Heart left ventricle (tissue), 13 donors: Measurements from ENCODE around the gene TASP1.

Source experiments
- POLR2A ChIP-seq, 2 donors: fragments of 450-650 bp; IDR thresholded peaks; one replicate each; pipeline ENCODE4 v1.6.1; 2017; ENCODE audit warnings: antibody characterized with exemption in 2 of 2, mild to moderate bottlenecking in 2 of 2, moderate library complexity in 2 of 2
- TF ChIP-seq, protein P1 (sequence below), 12 donors: fragments of 200-600 bp; sonication (generic) in 4 of 12; IDR thresholded peaks; one replicate each; pipeline versions ENCODE4 v1.5.0 to v1.8.0; 2018 to 2022; ENCODE audit warnings: antibody characterized with exemption in 12 of 12, mild to moderate bottlenecking in 5 of 12
- donor health status: ischemic (EF 13 %, LVEDD 7.1; RV severe dilation, severe dysfunction).
- donor health status: DM: no; HTN: yes; CAD: no.
- donor health status: DM: no; HTN: no; CAD: no.
- donor health status: ischemic (EF 25% LVEDD 6.9; RV normal size, moderate dysfunction).
- donor health status: ischemic (EF 25% LVEDD 5.7; RV mildly dilated, moderate dysfunction).
- donor health status: ischemic (EF 35%, LVEDD 5.7; RV mildly dilated, moderate dysfunction).
- donor health status: nonischemic (EF 11% LVEDD 7.7; RV severe dilation, severe dysfunction).
- donor health status: DM: yes; HTN: yes; CAD: no.
- donor health status: PGD.
- donor health status: ischemic (EF 29% LVEDD 5.4; RV normal size, mild dysfunction).
- donor health status: nonischemic (EF 23%, LVEDD 6.1; RV moderate dilation, normal function).

DNA sequence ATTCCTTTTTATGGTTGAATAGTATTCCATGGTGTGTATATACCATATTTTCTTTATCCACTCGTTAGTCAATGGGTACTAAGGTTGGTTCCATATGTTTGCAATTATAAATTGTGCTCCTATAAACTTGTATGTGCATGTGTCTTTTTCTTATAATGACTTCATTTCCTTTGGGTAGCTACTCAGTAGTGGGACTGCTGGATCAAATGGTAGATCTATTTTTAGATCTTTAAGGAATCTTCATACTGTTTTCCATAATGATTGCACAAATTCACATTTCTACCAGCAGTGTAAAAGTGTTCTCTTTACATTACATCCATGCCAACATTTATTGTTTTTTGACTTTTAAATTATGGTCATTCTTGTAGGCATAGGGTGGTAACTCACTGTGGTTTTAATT lies 164.3 kb downstream of the TASP1 start:
- TF ChIP-seq, protein P1, sequence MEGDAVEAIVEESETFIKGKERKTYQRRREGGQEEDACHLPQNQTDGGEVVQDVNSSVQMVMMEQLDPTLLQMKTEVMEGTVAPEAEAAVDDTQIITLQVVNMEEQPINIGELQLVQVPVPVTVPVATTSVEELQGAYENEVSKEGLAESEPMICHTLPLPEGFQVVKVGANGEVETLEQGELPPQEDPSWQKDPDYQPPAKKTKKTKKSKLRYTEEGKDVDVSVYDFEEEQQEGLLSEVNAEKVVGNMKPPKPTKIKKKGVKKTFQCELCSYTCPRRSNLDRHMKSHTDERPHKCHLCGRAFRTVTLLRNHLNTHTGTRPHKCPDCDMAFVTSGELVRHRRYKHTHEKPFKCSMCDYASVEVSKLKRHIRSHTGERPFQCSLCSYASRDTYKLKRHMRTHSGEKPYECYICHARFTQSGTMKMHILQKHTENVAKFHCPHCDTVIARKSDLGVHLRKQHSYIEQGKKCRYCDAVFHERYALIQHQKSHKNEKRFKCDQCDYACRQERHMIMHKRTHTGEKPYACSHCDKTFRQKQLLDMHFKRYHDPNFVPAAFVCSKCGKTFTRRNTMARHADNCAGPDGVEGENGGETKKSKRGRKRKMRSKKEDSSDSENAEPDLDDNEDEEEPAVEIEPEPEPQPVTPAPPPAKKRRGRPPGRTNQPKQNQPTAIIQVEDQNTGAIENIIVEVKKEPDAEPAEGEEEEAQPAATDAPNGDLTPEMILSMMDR (IDR thresholded peaks at IDR 0.05), result no peak
- no peak for TF ChIP-seq POLR2A (IDR thresholded peaks at IDR 0.05)
